RCC 7860 (cell line): ENCODE measurements around the gene VIPR2.

Source experiments
- DNase-seq: peaks from one replicate; pipeline ENCODE4 v3.0.0-alpha.2; 2015; ENCODE audit warnings: low spot score
- FAIRE-seq: peaks from 2 replicates; lab custom pipeline; 2012; peaks lifted over from hg19 to GRCh38; lab: Jason Lieb, UNC

The VIPR2 gene

GRCh38 chr7:159121476-159121875 lies 23.2 kb downstream of the VIPR2 start:
- FAIRE-seq (no peak), DNase-seq (no peak)

- DNase-seq, result no peak
These were observed 23.6 kb downstream of the VIPR2 start for GRCh38 chr7:159121068-159121467.

GRCh38 chr7:159120540-159120919 lies 24.1 kb downstream of the VIPR2 start:
- no peak for DNase-seq
- no peak for FAIRE-seq

More at GRCh38 chr7:159121068-159121467, 23.6 kb downstream of the VIPR2 start:
- FAIRE-seq, result no peak

GRCh38 chr7:159119851-159120539 lies 24.7 kb downstream of the VIPR2 start:
- FAIRE-seq, result no peak

GRCh38 chr7:159119026-159119741 lies 25.5 kb downstream of the VIPR2 start:
- no peak for DNase-seq
- no peak for FAIRE-seq

More at GRCh38 chr7:159119851-159120539, 24.7 kb downstream of the VIPR2 start:
- no peak for DNase-seq

GRCh38 chr7:159118623-159119022 lies 26.0 kb downstream of the VIPR2 start:
- FAIRE-seq (no peak), DNase-seq (no peak)

- no peak for FAIRE-seq
- no peak for DNase-seq
These were observed 26.5 kb downstream of the VIPR2 start for GRCh38 chr7:159118197-159118595.

- no peak for DNase-seq
- FAIRE-seq, result no peak
These were observed 27.1 kb downstream of the VIPR2 start for GRCh38 chr7:159117366-159118196.

- DNase-seq (no peak), FAIRE-seq (no peak)
These were observed 27.9 kb downstream of the VIPR2 start for GRCh38 chr7:159116581-159117339.

GRCh38 chr7:159115601-159116501 lies 28.8 kb downstream of the VIPR2 start:
- no peak for FAIRE-seq
- DNase-seq, result no peak

- FAIRE-seq (no peak), DNase-seq (no peak)
These were observed 29.7 kb downstream of the VIPR2 start for GRCh38 chr7:159114981-159115380.

GRCh38 chr7:159114096-159114495 lies 30.6 kb downstream of the VIPR2 start:
- no peak for DNase-seq
- no peak for FAIRE-seq

- FAIRE-seq, result no peak
- DNase-seq, result no peak
These were observed 31.6 kb downstream of the VIPR2 start for GRCh38 chr7:159113056-159113455.

GRCh38 chr7:159112136-159113011 lies 32.3 kb downstream of the VIPR2 start:
- DNase-seq (no peak), FAIRE-seq (no peak)

GRCh38 chr7:159109653-159110035 lies 35.0 kb downstream of the VIPR2 start:
- no peak for DNase-seq
- no peak for FAIRE-seq

- DNase-seq, result no peak
- FAIRE-seq, result no peak
These were observed 35.6 kb downstream of the VIPR2 start for GRCh38 chr7:159108941-159109652.

GRCh38 chr7:159108491-159108890 lies 36.2 kb downstream of the VIPR2 start:
- no peak for DNase-seq
- FAIRE-seq, result no peak
